ENCODE data around the gene RHD.
"Not testable (repeated sequence)": the region's sequence is repeated elsewhere in the genome, so short reads cannot be mapped to it uniquely, and the experiment has no call there.

RHD gene

GRCh38 chr1:25360596-25361581 is 88.6 kb downstream of the RHD start:
- no peak for DNase-seq

GRCh38 chr1:25361901-25362300 is 89.6 kb downstream of the RHD start:
- no peak for DNase-seq

GRCh38 chr1:25362634-25363559 is 90.6 kb downstream of the RHD start:
- DNase-seq: not testable (repeated sequence)

GRCh38 chr1:25369241-25369640 is 96.9 kb downstream of the RHD start:
- DNase-seq: no peak

DNA sequence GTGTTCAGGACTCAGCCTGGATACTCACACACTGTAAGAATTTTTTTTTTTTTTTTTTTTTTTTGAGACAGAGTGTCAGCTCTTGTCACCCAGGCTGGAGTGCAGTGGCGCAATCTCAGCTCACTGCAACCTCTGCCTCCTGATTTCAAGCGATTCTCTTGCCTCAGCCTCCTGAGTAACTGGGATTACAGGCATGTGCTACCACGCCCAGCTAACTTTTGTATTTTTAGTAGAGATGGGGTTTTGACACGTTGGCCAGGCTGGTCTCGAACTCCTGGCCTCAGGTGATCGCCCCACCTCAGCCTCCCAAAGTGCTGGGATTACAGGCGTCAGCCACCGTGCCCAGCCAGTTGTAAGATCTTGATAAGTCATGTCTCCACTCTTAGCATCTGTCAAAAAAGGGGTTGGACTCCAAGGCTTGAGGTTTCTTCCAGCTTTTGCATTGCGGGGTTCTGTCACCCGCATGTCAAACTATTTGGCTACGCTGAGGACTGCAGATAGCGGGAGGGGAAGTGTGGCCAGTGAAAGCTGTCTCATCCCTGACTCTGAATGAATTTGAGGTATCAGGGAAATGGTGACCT is 97.5 kb downstream of the RHD start:
- DNase-seq: not testable (repeated sequence)

DNA sequence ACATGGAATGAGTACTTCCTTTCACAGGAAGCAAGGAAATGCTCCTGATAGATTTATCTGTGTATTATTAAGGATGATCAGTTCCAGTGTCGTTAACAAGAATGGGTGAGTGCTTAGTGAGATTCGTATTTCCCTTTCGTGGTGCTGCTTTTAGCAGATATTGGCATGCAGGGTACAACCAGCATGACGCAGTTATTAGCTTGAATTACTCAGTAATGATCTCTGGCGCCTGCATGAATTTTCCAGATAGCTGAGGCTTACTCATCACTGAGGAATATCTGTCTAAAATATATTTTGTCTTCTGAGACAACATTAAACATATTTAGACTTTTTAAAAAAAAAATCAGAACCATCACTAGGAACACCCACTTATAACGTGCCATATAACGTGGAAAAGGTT is 99.4 kb downstream of the RHD start:
- DNase-seq: not testable (repeated sequence)

- not testable (repeated sequence) for DNase-seq
Measured at GRCh38 chr1:25378367-25378766, 106.1 kb downstream of the RHD start.

Data from NCI-H1436 (cell line).